GM18505 (cell line): ENCODE measurements around the gene ITSN1.

ENCODE experiments used
- ATAC-seq: cut with Tn5 transposase; IDR thresholded peaks from one replicate; pipeline ENCODE4 v1.9.1; 2021; ENCODE audit not compliant: unreplicated experiment
- POLR2A ChIP-seq: IDR thresholded peaks from 4 replicates; pipeline ENCODE4 v1.6.1; 2011; ENCODE audit warnings: borderline replicate concordance; ENCODE audit not compliant: insufficient read depth, insufficient read length; ENCODE audit errors: extremely low read depth

ITSN1 gene

DNA sequence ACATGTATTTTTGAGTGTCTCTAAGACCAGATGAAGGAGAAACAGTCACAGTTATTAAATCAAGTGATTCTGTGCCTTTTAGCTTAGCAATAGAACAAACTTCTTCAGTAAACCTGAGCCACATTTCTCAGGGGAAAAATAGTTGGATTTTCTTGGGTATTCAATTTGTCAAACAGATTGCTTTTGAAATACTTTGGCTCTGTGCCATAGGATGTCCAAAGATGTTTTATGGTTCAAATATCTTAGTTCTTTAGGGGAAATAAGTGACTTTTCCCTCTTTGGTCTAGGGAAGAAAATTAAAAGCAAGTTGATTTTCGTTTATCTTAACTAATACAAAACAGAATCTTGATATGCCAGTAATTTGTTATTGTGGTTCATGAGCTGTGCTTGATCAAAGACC lies 147.4 kb downstream of the ITSN1 start:
- no peak for TF ChIP-seq POLR2A
- ATAC-seq: no peak

GRCh38 chr21:33791073-33791472 lies 148.8 kb downstream of the ITSN1 start:
- no peak for TF ChIP-seq POLR2A
- ATAC-seq: no peak

DNA sequence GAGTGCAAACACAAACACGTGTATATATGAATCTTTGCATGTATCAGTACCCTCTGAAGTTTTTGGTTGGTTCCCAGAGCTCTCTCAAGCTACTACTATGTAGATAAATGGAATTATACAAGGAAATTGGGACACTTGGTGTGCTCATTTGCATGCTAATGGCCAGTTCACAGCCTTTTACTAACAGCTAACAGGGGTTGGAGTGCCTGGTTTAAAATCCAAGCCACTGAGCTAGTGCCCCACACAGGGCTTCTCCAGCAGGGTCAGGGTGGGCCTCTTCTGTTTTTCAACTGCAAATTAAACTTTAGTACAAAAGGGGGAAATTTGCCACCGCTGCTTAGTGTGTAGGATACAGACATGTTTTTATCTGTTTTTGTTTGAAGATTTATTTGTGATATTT lies 152.3 kb downstream of the ITSN1 start:
- ATAC-seq: no peak

GRCh38 chr21:33797565-33797964 lies 155.3 kb downstream of the ITSN1 start:
- TF ChIP-seq POLR2A: no peak
- no peak for ATAC-seq

More for the DNA sequence above, 152.3 kb downstream of the ITSN1 start:
- TF ChIP-seq POLR2A: no peak

DNA sequence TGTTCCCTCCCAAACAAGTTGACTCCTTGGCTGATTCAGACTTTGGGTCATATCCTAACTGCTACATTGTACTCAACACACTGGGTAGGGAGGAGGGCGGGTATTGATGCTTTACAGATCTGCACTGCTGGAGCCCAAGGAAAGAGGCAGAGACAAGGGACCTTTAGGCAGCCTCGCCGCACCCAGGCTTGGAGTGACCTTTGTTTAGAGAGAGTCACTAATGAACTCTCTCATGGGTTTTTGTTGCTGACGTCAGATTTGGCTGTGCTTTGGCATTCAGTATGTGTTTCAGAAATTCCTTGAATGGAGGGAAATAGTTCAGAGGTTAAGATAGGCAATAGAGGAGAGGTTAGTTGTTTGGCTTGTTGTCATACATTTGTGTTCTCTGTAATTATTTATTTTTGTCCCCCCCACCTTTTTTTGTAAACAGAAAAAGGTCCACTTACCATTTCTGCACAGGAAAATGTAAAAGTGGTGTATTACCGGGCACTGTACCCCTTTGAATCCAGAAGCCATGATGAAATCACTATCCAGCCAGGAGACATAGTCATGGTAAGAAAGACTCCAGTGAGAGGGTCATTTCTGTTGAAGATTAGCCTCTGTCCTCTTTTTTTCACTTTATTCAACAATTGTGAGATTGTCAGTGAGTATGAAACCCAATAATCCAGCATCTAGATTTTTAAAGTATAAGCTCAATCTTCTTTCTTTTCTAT lies 157.2 kb downstream of the ITSN1 start:
- no peak for ATAC-seq

DNA sequence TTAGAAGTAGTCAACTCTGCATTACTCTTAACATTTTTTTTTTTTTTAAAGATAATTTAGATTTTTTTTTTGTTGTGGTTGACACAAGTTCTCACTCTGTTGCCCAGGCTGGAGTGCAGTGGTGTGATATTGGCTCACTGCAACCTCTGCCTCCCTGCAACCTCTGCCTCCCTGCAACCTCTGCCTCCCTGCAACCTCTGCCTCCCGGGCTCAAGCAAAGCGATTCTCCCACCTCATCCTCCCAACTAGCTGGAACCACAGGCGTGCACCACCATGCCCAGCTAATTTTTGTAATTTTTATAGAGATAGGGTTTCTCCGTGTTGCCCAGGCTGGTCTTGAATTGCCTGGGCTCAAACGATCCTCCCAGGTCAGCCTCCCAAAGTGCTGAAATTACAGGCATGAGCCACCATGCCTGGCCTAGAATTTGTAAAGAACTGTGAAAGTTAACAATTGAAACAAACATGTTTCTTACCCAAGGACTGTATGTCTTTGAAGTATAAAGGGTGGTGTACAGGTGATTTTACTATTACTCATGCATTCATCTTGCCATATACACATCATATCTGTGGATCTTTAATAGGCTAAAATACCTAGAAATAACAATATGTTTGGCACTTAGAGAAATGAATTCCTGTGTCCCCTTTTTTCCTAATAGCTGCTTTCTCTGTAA lies 158.6 kb downstream of the ITSN1 start:
- no peak for ATAC-seq
- no peak for TF ChIP-seq POLR2A

More for the DNA sequence above, 157.2 kb downstream of the ITSN1 start:
- no peak for TF ChIP-seq POLR2A

DNA sequence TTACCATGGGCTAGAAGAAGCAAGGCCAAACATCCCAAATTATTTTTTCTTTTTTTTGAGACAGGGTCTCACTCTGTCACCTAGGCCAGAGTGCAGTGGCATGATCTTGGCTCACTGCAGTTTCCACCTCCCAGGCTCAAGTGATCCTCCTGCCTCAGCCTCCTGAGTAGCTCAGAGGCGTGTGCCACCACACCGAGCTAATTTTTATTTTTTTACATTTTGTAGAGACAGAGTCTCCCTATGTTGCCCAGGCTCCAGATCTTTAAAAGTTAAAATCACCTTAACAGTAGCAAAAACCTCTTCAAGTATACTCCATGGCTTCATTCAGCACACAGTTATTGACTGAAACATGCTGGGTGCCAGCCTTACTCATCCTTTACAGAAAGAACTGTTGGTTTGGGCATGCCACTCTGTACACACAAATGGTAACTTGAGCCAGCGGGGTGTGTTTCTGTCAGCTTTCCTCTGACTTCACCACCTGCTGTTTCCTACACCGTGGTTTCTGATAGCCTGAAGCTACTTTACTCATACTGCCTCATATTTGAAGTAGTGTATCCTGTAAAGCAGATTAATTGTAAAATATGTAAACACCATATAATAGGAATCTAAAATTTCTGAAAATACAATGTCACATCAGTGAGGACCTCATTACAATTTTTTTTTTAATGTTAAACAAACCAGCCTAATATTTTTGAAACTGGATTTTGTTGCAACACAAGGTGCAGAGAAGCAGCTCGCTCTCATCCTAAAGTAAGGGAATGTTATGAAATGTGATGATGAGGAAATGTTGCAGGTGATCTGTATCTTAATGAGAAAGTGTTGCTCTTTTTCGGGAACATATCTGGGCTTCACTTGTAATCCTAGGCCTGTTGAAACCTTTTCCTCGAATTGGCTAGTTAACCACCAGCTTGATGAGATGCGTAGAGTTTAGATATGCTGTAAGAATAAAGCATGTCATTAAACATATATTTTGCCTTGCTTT lies 159.4 kb downstream of the ITSN1 start:
- TF ChIP-seq POLR2A: no peak
- no peak for ATAC-seq

GRCh38 chr21:33802481-33802880 lies 160.2 kb downstream of the ITSN1 start:
- ATAC-seq: no peak
- no peak for TF ChIP-seq POLR2A

DNA sequence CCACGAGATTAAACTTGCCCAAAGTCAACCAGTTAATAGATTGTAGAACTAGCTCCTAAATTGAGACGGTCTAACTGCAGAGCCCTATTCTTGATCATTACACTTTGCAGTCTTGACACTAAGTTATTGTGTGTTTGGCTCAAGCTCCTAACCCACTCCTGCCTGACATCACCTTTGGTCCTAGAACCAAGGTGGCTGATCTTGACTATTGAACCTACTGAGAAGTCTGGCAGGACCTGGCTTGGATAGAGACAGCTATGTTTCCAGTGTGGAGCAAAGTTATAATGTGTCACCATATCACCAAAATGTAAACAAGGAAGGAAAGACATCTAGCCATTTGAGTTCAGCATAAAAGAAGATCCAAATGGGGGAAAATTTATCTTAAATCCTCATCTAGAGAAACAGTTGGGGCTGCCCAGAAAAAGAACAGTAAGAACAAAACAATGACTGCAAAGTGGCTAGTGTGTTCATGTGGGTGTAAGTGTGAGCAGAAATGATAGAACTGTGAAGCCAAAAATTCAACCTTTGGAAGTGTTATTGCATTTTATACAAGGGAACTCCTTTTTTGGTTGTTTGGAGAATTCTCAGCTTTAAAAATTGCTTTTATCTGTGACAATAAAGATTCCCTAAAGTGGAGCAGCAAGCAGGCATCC lies 166.5 kb downstream of the ITSN1 start:
- ATAC-seq: no peak
- TF ChIP-seq POLR2A: no peak

- no peak for ATAC-seq
- no peak for TF ChIP-seq POLR2A
Measured at GRCh38 chr21:33810766-33811165, 168.5 kb downstream of the ITSN1 start.

DNA sequence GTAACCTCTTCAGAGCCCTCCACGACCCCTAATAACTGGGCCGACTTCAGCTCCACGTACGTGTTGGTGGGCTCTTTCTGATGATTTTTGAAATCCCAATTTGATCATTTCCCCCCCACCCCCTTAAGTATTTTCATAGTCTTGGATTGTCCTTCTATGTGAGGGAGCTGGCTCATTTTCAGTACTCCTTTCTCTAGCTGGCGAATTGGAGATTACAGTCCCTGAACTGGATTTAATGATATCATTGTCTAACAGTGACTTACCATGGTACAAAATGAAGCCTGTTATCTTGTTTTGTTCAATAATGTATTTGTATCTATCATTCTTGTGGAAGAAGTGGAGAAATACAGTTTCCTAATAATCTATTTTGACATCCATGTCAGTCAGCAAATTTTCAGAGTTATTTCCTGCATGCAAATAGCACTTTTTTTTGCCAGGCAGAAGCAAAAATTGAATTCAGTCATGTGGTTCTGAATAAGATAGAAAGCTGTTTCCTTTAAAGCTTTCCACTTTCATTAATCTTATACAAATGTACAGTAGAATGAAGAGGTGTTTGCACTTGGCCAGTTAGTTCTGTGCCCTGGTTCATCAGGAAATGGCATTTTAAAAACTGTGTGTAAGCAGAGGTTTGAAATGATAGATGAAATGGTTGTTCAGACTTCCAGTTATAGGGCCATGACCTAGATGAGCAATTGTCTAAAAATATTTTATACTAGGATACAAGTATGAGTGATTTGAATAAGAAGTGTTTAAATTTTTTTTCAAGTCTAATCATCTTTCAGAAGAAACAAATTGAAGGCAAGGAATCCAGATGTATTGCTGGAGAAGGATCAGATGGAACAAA lies 169.1 kb downstream of the ITSN1 start:
- TF ChIP-seq POLR2A: no peak
- ATAC-seq: no peak

GRCh38 chr21:33813832-33814365 lies 171.6 kb downstream of the ITSN1 start:
- ATAC-seq: no peak

GRCh38 chr21:33815143-33815707 lies 172.9 kb downstream of the ITSN1 start:
- TF ChIP-seq POLR2A: no peak

More at GRCh38 chr21:33813832-33814365, 171.6 kb downstream of the ITSN1 start:
- no peak for TF ChIP-seq POLR2A

More at GRCh38 chr21:33815143-33815707, 172.9 kb downstream of the ITSN1 start:
- ATAC-seq: no peak
